Measurements from ENCODE around the gene CLMN.
"Not testable (repeated sequence)": the region's sequence is repeated elsewhere in the genome, so short reads cannot be mapped to it uniquely, and the experiment has no call there.

Gene CLMN

DNA sequence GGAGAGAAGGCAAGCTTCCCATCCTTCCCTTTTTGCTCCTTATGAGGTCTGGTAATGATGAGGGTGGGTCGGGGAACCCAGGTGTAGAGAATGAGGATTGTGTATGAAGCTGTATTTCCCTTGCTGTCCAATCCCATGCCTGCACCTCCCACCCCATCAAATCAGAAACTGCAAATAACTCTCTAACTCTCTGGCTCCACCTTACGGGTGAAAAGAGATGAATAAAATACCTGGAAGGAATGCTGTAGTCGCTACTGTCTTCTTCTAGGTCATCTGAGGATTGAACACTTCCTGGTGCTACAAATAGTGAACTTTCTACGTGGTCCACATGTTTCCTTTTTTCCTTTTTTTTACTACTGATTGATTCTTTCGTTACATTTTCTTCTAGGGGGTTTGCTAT is 123.4 kb downstream of the CLMN start:
- no peak for DNase-seq (ENCODE audit: low read depth in 2 of 2)

DNA sequence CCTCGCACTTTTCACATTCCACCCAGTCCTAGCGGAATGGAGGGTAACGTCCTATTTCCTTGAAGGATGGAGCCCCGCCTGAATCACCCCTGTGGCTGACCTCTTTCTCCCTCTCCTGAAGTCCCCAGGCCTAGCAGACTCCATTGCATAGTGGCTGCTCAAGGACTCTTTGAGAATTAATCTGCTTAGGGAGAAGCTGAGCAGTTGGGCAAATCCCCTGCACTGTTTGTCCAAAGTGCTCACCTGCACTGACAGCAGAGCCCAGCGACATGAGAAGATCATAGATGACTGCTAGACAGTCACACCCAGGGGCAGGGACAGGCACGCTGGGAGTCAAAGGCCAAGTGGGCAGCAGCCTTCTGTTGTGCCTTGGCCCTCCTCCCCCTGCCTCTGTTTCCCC is 124.7 kb downstream of the CLMN start:
- DNase-seq (ENCODE audit: low read depth in 2 of 2) = no peak

DNA sequence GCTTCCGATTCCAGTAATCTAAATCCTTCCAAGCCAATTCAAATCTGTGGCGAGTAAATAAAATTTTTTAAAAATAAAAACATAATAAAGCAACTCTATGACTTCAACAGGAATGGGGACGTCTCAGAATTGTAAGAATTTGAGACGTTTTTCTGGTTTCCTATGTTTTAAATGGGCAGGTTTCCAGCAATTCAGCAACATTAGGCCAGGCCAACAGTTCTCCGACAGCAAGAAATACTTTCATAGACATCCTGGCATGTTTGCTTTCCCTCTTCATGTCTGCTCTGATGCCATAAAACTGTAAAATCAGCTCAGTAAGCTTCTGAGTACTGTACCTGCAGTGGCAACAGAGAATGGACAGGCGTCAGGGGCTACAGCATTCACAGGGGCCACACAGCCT is 126.6 kb downstream of the CLMN start:
- DNase-seq (ENCODE audit: low read depth in 2 of 2) = no peak

DNA sequence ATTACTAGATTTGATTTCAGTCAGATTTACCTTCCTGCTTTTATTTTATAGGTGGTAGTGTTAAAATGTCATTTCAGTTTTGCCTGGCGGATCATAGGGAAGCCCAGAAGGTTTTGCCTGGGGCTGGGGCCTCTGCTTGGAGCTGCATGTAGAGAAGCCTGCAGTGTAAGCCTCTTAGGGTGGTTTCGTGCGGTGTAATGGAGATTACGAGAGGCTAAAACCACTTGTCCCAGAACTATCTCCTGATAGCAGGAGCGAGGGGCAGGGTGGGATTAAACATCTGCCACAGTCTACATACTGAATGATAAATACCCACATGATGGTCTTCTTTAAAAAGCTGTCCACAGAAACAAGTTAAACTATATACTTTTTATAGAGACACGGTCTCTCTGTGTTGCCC is 127.4 kb downstream of the CLMN start:
- no peak for DNase-seq (ENCODE audit: low read depth in 2 of 2)

DNA sequence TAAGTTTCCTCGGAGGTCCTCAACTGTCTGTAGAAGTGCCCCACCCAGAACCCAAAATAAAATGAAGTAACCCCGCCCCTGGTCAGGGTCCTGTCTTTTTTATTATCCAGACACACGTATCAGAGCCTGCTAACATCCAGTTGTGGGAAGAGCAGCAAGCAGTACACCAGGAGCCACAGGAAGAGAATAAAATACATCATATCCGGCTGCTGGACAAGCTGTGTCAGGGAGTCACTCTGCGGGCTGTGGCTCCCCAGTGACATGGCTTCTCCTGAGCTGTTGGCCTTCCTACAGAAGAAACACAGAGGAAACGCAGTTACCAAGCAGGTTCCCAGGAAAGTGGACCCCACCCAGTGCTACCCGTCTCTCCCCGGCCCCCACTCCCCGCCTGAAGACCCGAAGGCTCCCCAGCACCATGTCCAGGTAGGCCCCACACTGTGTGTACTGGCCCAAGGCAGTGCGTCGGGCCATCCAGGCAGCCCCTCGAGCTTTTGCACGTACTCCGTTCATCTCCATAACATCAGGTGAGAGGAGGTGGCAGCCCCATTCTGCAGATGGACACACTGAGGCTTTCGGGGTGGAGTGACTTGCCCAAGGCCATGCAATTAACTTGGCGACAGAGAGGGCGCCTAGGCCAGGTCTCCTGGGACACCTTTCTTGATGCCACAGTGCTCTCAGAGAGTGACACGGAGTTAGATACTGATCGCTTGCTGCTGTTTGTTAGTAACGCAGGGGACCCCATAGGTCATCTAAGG is 128.1 kb downstream of the CLMN start:
- DNase-seq (ENCODE audit: low read depth in 2 of 2) = no peak

DNA sequence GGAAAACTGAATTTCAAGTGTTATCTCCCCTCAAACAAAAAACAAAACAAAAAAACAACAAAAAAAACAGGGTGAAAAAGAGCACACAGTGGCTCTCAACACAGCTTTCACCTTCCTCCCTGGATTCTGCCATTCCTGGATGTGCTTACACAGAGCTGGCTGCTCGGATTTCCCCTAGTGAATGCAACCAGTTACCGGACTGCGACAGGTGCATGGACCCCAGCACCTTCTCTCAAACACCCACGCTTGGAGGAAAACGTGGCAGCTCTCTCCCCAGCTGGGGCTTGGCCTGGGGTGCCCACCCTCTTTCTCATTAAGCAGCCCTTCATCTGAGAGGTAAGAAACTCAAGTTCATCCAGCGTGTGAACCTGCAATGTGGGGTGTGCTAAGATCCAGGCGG is 128.9 kb downstream of the CLMN start:
- no peak for DNase-seq (ENCODE audit: low read depth in 2 of 2)

DNA sequence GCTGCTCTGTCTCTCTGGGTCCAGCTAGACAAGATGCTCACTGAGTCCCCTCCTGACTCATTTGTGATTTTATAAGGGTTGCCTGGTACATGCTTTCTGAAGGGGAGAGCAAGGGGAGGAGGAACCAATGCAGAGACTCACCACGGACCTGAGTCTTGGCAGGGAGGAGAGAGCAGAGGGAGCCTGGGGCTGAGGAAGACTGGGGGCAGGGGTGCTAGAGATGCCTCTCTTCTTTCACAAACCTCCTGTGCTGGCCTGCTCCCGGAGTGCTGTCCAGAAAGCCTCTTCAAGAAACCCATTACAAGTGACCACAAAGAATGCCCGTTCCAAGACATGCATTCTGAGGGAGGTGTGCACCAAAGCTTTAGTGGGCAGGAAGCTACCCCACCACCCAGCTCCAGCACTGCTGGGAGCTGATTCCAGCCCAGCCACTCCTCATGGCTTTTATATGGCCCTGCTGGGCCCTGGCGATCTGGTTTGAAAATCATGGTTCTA is 129.3 kb downstream of the CLMN start:
- no peak for DNase-seq (ENCODE audit: low read depth in 2 of 2)

DNA sequence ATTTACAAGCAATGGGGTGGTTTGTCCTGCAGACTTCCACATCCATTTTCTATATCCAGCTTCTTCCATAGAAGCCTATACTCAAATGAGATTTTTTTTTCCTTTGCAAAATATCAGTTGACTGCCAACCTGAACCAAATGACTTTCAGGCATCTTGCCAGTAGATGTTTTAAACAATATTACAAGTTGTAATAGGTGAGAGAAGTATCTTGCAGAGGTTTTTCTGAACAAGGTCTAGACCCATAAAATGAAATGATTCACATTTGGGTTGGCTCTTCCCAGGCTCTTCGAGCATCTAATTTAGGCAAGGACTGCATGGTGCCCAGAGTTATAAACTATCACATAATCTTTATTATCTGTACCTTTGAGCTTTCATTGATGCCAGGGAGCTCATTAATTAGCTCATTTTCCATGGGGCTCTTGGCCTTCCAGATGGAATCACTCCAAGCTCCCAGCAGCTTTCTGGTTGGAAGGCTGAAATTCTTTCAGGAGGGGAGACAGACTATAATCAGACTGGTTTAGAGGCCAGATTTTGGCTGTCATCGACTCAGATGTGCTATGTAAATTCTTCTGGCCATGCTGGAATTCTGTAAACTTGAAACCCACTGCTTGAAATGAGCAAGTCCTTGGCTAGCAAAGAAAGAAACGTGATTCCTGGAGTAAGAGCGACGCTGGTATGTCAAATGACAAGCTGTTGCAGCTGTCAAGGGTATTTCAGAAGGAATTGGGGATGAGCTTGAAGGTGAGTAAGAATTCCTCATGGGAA is 130.2 kb downstream of the CLMN start:
- DNase-seq (ENCODE audit: low read depth in 2 of 2) = no peak

DNA sequence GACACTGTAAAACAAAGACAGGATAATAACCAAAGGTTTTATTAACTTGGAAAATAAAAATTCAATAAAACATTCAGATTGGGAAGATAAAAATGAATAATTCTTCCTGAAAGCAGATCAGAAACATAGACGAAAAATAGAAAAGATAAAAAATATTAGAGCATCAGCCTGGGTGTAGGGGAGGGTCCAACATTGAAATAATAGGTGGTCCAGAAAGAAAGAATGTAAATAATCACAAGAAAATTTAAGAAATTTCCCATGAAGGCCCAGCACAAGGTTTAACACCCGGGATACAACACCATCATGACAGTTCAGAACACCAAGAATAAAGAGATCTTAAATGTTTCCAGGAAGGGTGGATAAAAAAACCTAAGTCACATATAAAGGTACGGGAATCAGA is 131.3 kb downstream of the CLMN start:
- DNase-seq (ENCODE audit: low read depth in 2 of 2) = no peak

DNA sequence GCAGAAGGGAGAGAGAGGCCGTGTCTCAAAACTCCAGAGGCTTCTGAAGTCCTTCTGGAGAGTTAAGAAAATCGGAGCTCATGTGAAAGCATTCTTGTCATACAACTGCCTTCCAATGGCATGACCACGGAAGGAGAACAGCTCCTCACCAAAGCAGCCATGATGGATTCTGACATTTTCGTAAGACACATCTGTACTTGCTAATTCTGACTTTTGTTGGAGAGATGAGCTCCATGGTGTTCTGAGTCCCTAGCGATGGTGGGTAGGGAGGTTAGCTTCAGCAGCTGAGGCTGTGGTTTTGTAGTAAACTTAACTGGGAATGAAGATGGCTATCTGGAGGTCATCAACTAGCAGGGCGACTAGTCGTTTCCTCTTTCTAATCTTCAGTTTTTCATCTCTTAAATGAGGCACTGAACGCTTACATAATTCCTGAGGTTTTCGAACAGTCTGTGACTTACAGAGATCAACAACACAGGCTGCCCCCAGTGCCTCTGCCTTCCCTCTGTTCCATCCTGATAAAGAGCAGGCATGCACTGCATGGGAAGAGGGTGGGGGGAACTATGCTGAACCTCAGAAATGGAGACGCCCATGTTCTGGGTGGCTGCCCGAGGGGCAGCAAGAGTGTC is 133.8 kb downstream of the CLMN start:
- no peak for DNase-seq (ENCODE audit: low read depth in 2 of 2)

DNA sequence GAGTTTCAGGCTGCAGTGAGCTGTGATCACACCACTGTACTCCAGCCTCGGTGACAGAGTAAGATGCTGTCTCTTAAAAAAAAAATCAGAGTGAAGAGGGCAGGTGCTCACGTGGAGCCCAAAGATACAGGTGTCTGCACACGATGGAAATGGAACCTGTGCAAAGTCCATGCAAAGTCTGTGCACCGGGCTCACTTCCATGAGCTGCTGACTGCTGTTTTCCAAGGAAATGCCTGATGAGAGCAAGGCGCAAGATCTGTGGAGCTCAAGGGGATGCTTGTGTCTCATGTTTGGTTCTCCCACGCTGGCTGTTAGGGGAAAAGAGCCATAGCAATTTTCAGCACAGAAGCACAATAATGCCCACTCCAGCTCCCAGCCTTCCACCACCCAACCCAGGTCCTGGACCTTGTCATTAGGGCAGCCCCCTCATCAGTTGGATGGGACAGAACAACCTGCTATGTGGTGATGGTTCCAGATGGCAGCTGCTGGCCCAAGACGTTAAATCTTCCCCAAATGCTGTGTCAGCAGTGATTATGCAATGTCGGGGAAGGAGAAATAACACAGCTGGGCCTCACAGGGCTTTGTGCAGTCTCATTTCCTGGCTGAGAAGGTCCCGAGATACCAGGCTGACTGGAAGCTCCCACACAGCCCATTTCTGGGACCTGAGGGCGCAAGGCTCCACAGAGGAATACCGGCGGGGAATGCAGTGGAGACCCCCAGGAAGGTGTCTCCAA is 134.5 kb downstream of the CLMN start:
- DNase-seq (ENCODE audit: low read depth in 2 of 2) = no peak

DNA sequence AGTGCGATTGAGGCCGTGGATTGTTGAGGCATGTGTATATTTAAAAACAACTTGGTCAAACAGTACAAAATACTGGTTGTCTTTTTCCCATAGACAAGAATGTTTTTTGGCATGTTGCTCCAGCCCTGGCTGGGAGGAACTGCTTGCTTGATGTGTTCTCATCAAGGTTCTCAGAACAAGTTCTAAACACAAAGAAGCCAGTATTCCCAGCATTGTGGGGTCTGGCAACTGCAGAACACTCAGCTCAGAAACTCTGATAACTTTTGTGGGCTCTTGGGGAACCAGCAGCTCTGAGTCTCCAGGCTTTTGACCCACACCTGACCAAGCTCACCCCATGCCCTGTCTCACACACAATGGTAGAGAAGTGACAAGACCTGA is 135.3 kb downstream of the CLMN start:
- DNase-seq (ENCODE audit: low read depth in 2 of 2) = no peak

DNA sequence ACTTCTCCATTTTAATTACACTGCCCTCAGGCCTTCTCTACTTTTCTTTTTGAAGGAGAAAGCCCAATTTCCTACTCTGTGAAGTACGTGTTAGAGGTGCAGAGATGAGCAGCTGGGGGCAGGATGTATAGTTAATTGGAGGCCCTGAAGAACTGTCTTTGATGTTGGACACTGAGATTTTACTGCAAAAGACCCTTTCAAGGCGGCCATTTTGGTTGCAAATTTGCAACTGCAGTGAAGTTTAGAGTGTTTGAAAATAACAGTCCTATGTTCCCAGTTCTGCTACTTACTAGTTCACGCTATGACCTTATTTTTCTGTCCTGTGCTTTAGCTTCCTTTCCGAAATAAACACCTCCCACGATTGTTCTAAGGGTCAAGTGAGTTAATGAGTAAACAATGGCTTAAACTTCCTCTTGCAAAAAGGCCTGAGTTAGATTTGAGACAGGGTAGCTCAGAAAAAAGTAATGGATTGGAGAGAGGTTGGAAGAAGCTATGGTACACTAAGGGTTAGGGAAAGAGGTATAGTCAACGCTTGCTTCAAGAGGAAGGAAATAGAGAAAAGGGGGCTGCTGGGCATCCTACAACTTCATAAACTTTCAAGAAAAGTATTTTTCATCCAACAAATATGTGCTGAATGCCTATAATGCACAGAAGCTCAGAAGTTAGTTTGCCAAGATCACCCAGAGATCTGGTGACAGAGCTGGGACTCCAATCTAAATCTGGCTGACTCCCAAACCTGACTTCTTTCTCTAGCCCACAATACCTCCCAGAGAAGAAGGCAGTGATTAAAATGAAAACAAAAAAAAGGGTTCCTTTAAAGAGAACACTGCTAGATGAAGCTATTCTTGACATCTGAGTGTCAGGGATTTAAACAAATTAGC is 135.9 kb downstream of the CLMN start:
- no peak for DNase-seq (ENCODE audit: low read depth in 2 of 2)

DNA sequence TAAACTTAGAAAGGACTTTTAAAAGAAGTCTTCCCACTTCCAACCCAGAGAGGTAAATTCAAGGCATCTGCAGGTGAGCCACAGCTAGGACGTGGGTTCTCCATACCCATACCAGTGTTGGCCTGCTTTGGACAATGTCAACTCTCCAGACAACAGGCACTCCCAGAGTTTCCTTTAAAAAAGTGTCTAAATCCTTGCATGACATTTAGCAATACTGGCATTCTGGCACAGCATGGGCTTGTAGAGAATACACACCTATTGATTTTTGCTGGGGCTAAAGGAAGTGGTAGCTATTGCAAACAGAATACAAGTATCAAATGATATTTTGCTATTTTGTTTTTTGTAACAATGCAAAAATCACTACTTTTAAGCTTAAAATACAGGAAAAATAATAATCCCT is 136.6 kb downstream of the CLMN start:
- no peak for DNase-seq (ENCODE audit: low read depth in 2 of 2)

DNA sequence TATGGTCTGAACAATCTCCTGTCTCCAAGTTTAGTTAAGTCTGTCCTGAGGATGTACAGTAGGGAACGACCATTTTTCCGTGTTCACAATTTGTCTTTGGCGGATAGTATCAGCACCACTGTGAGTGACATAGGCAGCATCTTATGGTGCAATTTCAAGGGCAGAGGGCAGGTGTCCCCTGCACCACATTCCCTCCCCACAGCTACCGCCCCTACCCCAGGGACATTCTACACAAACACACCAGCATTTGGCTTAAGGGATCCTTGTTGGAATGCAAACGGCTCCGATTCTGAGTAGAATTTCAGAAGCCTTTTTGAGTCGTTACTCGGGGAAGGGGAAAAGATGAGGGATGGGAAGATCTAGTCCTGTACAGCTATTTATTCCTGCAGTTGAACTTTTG is 137.3 kb downstream of the CLMN start:
- no peak for DNase-seq (ENCODE audit: low read depth in 2 of 2)

DNA sequence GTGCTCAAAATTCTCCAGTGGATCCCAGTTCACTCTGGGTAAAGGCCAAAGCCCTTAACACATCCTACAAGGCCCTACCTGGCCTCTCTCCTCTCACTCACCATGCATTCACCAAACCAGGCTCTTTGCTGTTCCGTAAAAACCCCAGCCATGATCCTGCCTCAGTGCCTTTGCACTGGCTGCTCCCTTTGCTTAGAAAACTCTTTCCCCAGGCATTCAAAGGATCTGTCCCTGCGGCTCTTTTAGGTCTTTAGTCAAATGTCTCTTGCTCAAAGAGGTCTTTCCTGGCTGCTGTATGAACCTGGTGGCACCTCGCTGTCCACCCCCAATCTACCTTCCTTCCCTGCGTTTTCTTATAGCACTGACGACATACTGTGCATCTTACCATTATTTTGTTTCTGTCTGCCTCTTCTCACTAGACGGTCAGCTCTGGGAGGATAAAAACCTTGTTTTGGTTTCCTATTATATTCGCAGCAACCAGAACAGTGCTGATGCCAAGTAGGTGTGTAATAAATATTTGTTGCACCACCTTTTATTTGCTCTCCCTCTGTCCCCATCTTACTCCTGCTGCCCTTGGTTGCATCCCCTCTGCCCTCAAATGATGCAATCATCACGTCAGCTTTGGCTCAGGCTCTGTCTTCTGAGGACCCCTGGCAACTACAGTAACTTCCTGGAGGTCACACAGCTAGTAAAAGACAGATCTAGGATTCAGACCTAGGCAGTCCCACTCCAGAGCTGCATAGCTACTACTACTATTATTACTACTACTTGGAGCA is 138.6 kb downstream of the CLMN start:
- DNase-seq (ENCODE audit: low read depth in 2 of 2) = no peak

DNA sequence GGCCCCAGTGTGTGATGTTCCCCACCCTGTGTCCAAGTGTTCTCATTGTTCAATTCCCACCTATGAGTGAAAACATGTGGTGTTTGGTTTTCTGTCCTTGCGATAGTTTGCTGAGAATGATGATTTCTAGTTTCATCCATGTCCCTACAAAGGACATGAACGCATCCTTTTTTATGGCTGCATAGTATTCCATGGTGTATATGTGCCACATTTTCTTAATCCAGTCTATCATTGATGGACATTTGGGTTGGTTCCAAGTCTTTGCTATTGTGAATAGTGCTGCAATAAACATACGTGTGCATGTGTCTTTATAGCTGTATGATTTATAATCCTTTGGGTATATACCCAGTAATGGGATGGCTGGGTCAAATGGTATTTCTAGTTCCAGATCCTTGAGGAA is 144.0 kb downstream of the CLMN start:
- DNase-seq (ENCODE audit: low read depth in 2 of 2) = not testable (repeated sequence)

DNA sequence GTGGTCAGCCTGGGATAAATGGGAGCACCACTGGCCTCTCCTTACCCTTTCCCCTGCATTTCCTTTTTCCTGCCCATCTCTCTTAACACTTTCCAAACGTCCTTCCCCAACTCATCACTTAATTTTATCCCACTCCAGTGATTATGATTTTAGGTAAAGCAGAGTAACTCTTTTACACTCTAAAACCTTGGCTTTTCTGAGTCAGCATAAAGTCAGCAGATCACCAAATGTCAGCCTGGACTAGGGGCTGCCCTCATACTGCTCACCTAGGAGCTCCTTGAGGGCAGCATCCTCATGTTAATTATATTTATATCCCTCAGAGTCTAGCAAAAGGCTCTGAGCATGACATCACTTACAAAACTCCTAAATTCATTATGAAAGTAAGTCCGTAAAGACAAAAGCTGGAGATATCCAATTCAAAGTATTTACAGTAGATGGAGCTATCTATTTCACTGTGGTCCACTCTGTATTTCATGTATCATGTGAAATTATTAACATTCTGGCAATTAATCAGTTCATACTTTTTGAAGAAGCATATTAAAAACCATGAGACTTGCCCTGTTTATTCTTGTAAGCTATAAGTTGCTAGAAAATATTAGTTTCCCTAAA is 145.4 kb downstream of the CLMN start:
- no peak for DNase-seq (ENCODE audit: low read depth in 2 of 2)

DNA sequence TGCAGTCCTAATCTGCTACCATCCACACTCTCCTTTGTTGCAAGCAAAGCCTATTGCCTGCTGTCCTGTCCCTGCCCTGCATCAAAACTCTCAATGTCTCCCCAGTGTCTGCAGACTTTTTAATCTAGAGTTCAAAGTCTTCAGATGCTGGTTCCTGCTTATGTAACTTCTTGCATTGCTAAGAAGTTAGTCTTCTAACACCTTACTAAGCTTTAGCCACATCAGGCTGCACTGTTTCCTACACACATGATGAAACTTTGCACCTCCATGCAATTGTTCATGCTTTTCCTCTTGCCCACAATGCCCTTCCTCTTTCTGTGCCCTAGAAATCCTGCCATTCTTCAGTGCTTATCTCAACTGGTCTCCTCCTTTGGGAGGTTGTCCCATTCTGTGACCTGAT is 146.2 kb downstream of the CLMN start:
- no peak for DNase-seq (ENCODE audit: low read depth in 2 of 2)

DNA sequence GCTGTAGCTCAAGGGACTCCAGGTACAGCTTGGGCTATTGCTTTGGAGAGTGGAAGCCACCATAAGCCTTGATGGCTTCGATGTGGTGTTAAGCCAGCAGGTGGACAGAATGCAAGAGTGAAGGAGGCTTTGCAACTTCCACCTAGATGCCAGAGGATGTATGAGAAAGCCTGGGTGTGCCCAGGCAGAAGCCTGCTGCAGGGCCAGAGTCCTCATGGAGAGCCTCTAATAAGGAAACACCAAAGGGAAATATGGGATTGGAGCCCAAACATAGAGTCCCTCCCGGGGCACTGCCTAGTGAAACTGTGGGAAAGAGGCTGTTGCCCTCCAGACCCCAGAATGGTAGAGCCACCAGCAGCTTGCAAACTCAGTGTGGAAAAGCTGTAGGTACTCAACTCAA is 152.5 kb downstream of the CLMN start:
- no peak for DNase-seq (ENCODE audit: low read depth in 2 of 2)
